Heart left ventricle (tissue), 16 donors: ENCODE data around the gene SMO. TPM values are rescaled to one million over a fixed set of nuclear protein-coding genes. Genes with fewer than 3 reads are reported as not detected.

Source experiments
- ATAC-seq, 4 donors: fragments of 200-7000 bp; cut with Tn5 transposase; one replicate each; pipeline ENCODE4 v1.9.1; 2020 to 2022; ENCODE audit warnings: moderate library complexity in 4 of 4, mild to moderate bottlenecking in 3 of 4, moderate number of reproducible peaks in 1 of 4
- DNase-seq, 5 donors: peaks; one replicate each; pipeline ENCODE4 v3.0.0-alpha.2; 2020
- H3K27ac ChIP-seq, 12 donors: fragments of 200-600 bp; sonication (generic) in 4 of 12; one replicate each; pipeline versions ENCODE4 v1.5.0 to v1.8.0; 2016 to 2022; ENCODE audit warnings: mild to moderate bottlenecking in 2 of 12
- H3K27me3 ChIP-seq, 9 donors: fragments of 200-600 bp; sonication (generic) in 2 of 9; one replicate each; pipeline versions ENCODE4 v1.5.1 to v1.8.0; 2016 to 2022; ENCODE audit warnings: mild to moderate bottlenecking in 3 of 9
- H3K36me3 ChIP-seq, 9 donors: fragments of 200-600 bp; sonication (generic) in 2 of 9; one replicate each; pipeline versions ENCODE4 v1.5.0 to v1.8.0; 2018 to 2022; ENCODE audit warnings: mild to moderate bottlenecking in 2 of 9
- H3K4me1 ChIP-seq, 12 donors: fragments of 200-600 bp; sonication (generic) in 4 of 12; one replicate each; pipeline versions ENCODE4 v1.5.0 to v1.8.0; 2016 to 2022; ENCODE audit warnings: mild to moderate bottlenecking in 3 of 12
- H3K4me3 ChIP-seq, 12 donors: fragments of 200-600 bp; sonication (generic) in 4 of 12; one replicate each; pipeline versions ENCODE4 v1.5.0 to v1.8.0; 2017 to 2022; ENCODE audit warnings: mild to moderate bottlenecking in 9 of 12, moderate library complexity in 4 of 12
- H3K9me3 ChIP-seq, 12 donors: fragments of 200-600 bp; sonication (generic) in 4 of 12; one replicate each; pipeline versions ENCODE4 v1.5.0 to v1.8.0; 2016 to 2022; ENCODE audit warnings: mild to moderate bottlenecking in 1 of 12
- POLR2A ChIP-seq, 2 donors: fragments of 450-650 bp; IDR thresholded peaks; one replicate each; pipeline ENCODE4 v1.6.1; 2017; ENCODE audit warnings: antibody characterized with exemption in 2 of 2, mild to moderate bottlenecking in 2 of 2, moderate library complexity in 2 of 2
- WGBS, 4 donors: extraction: QIAGEN DNeasy Blood & Tissue Kit in 2 of 4; methylation state at CpG; one replicate each; pipeline versions ENCODE4 v1.1.5 to v1.1.7; 2013 to 2018; 5-methylcytosine and 5-hydroxymethylcytosine counted together
- intact Hi-C, 10 donors: fragments of 100-400 bp; cut with DNase I; formaldehyde crosslinking; loops; one replicate each; pipeline versions ENCODE4 v1.11.1 to v1.14.2; 2022
- polyA plus RNA-seq, 2 donors: library from polyadenylated mRNA; stranded (reverse); fragments of 200-250 nt; gene quantifications; one replicate each; pipeline ENCODE4 v1.2.3, GENCODE V29; 2013
- total RNA-seq, 9 donors: library from RNA; depleted of rRNA in 2 of 9; stranded (reverse); fragments of >200 nt in 2 of 9; fragmentation: NEBNext Ultra II Directional in 3 of 9; extraction: Animal tissue kit (Norgen Biotek cat#: 25700) in 3 of 9; gene quantifications; one replicate each; pipeline versions ENCODE4 v1.1.0 to v1.2.4, GENCODE V29; 2016 to 2023
- TF ChIP-seq, protein P1 (sequence below), 12 donors: fragments of 200-600 bp; sonication (generic) in 4 of 12; IDR thresholded peaks; one replicate each; pipeline versions ENCODE4 v1.5.0 to v1.8.0; 2018 to 2022; ENCODE audit warnings: antibody characterized with exemption in 12 of 12, mild to moderate bottlenecking in 5 of 12
- donor health status: ischemic (EF 13 %, LVEDD 7.1; RV severe dilation, severe dysfunction).
- donor health status: healthy with polysubstance abuse.
- donor health status: DM: no; HTN: yes; CAD: no.
- donor health status: DM: no; HTN: no; CAD: no.
- donor health status: ischemic (EF 25% LVEDD 6.9; RV normal size, moderate dysfunction).
- donor health status: ischemic (EF 25% LVEDD 5.7; RV mildly dilated, moderate dysfunction).
- donor health status: healthy.
- donor health status: DM: yes; HTN: yes; CAD: no.
- donor health status: ischemic (EF 35%, LVEDD 5.7; RV mildly dilated, moderate dysfunction).
- donor health status: nonischemic (EF 11% LVEDD 7.7; RV severe dilation, severe dysfunction).
- donor health status: DM: yes; HTN: yes; CAD: no.
- donor health status: PGD.
- donor health status: ischemic (EF 29% LVEDD 5.4; RV normal size, mild dysfunction).
- donor health status: nonischemic (EF 23%, LVEDD 6.1; RV moderate dilation, normal function).

Gene SMO
- total and polyA plus RNA-seq, 11 donors = 1.7 to 7.3 (median 3.9) TPM

DNA sequence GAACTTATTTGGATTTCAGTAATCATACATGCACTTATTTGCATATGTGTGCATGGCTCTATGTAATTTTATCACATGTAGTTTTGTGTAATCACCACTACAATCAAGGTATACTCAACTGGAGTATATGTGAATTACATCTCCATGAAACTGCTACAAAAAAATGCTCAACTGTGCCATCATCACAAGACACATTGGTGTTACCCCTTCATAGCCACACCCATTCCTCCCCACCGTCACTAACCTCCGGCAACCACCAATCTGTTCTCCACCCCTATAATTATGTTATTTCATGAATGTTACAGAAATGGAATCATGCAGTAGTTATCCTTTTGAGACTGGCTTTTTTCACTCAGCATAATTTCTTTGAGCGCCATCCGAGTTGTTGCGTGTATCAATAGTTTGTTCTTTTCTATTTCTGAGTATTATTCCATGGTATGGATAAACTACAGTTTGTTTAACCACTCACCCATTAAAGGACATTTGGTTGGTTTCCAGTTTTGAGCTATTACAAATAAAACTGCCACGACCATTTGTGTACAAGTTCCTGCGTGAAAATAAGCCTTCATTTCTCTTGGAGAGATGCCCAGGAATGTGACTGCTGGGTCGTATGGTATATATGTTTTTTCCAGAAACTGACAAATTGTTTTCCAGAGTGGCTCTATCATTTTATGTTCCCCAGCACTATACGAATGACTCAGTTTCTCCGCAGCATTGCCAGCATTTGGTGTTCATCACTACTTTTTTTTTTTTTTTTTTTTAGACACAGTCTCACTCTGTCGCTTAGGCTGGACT lies 11.3 kb upstream of the SMO start:
- Histone ChIP-seq H3K27ac (no peak overlapping the region), H3K4me3 (no peak overlapping the region), H3K36me3 (no peaks in the 10 kb centered on the region), H3K4me1 (no peaks in the 10 kb centered on the region), H3K27me3 (peaks cover 0 to 8% (median 0%) of the 10 kb centered on the region in 9 donors), H3K9me3 (no peaks in the 10 kb centered on the region)
- WGBS, 4 donors = 54 to 62% (median 58%) methylated on average over 11 of the region's 11 CpGs
- DNase-seq (no peak), ATAC-seq (no peak)
- intact Hi-C loops = no loop called here
- TF ChIP-seq POLR2A (IDR thresholded peaks at IDR 0.05) = no peak
- TF ChIP-seq, protein P1, sequence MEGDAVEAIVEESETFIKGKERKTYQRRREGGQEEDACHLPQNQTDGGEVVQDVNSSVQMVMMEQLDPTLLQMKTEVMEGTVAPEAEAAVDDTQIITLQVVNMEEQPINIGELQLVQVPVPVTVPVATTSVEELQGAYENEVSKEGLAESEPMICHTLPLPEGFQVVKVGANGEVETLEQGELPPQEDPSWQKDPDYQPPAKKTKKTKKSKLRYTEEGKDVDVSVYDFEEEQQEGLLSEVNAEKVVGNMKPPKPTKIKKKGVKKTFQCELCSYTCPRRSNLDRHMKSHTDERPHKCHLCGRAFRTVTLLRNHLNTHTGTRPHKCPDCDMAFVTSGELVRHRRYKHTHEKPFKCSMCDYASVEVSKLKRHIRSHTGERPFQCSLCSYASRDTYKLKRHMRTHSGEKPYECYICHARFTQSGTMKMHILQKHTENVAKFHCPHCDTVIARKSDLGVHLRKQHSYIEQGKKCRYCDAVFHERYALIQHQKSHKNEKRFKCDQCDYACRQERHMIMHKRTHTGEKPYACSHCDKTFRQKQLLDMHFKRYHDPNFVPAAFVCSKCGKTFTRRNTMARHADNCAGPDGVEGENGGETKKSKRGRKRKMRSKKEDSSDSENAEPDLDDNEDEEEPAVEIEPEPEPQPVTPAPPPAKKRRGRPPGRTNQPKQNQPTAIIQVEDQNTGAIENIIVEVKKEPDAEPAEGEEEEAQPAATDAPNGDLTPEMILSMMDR (IDR thresholded peaks at IDR 0.05) = no peak

DNA sequence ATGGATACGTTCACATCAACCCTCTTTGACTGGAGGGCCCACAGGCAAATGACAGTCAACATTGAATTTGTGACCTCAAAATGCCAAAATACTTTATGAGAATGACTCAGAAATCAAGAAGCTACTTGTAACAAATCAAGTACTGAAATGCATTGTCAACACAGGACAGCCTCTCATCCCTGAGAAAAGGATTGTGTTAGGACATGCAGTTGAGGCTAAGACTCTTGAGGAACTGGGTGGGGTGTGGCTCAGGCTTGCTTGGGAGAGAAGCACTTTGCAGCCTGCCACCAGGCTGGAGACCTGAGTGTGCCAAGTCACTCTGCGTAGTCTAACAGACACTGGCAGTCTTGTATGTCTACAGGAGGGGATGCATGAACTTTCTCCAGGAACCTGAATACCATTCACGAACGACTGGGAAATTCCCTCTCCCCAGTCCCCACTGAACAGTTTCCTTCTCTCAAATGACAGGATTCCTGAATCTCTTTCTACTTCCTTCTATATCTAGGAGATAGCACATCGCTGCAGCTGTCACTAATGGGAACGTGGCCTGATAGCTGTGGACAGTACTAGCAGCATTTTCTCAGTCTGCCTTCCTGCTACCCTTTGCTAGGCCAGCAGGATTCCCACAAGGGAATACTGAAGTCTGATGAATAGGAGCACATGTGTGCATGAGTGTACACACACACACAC lies 3.3 kb upstream of the SMO start:
- H3K27ac ChIP-seq = no peak overlapping the region
- no peak overlapping the region for H3K4me3 ChIP-seq
- H3K36me3 ChIP-seq = no peaks in the 10 kb centered on the region
- H3K27me3 ChIP-seq = peaks cover 0 to 32% (median 0%) of the 10 kb centered on the region in 9 donors
- DNase-seq = no peak
- 46 to 58% (median 52%) methylated on average over 6 of the region's 6 CpGs for WGBS, 4 donors
- TF ChIP-seq, protein P1 (IDR thresholded peaks at IDR 0.05) = no peak
- no peak for TF ChIP-seq POLR2A (IDR thresholded peaks at IDR 0.05)
- no peaks in the 10 kb centered on the region for H3K9me3 ChIP-seq
- H3K4me1 ChIP-seq = peaks cover 0 to 24% (median 6%) of the 10 kb centered on the region in 12 donors
- ATAC-seq = no peak
- intact Hi-C loops = no loop called here

DNA sequence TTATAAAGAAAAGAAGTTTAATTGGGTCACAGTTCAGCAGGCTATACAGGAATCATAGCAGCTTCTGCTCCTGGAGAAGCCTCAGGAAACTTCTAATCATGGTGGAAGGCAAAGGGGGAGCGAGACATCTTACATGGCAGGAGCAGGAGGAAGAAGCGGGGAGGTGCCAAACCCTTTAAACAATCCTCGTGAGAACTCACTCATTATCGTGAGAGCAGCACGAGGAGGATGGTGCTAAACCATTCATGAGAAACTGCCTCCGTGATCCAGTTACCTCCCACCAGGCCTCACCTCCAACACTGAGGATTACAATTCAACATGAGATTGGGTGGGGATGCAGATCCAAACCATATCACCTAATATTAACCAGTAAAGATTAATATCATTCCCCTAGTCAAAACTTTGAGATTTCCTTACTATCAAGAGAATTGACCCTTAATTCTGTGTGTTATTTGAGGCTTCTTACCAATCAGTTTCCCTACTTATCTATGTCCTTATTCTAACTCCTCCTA lies 1.6 kb upstream of the SMO start:
- peaks cover 0 to 29% (median 6%) of the 10 kb centered on the region in 12 donors for H3K4me1 ChIP-seq
- no peaks in the 10 kb centered on the region for H3K36me3 ChIP-seq
- H3K4me3 ChIP-seq = no peak overlapping the region
- no peak overlapping the region for H3K27ac ChIP-seq
- 85 to 98% (median 89%) methylated on average over 6 of the region's 6 CpGs for WGBS, 4 donors
- no peaks in the 10 kb centered on the region for H3K9me3 ChIP-seq
- ATAC-seq (no peak), DNase-seq (no peak)
- no peak for TF ChIP-seq POLR2A (IDR thresholded peaks at IDR 0.05)
- TF ChIP-seq, protein P1 (IDR thresholded peaks at IDR 0.05) = no peak
- intact Hi-C loops = no loop called here
- peaks cover 0 to 37% (median 0%) of the 10 kb centered on the region in 9 donors for H3K27me3 ChIP-seq
